ENCODE measurements around the gene TRAPPC8. TPM values are rescaled to one million over a fixed set of nuclear protein-coding genes. Genes with fewer than 3 reads are reported as not detected.
A peak's percentile ranks its signal among the peaks of the same experiment; 100 is the strongest.

TRAPPC8 gene
- total RNA-seq, 4 donors from 2014 or later, result 25.3 to 51.6 (median 37.5) TPM

DNA sequence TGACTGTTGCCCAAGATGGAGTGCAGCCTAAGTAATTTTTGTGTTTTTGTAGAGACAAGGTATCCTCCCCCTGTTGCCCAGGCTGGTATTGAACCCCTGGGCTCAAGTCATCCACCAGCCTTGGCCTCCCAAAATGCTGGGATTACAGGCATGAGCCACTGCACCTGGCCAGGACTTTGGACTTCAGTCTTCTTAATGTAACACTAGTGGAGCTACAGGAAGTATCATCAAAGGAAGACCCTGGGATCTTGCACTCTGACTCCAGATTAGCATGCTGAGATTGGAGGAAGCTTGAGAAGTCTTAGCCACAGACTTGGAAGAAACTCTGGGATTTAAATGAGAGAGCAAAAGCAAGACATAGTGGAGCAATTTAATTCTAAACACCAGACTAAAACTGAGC, 37.9 kb upstream of the TRAPPC8 start:
- H3K4me1 ChIP-seq, result no peaks in the 10 kb centered on the region
- no peak overlapping the region for H3K4me3 ChIP-seq
- DNase-seq (ENCODE audit: low spot score in 2 of 2), result no peak
- no peaks in the 10 kb centered on the region for H3K36me3 ChIP-seq
- H3K27ac ChIP-seq, result no peak overlapping the region
- TF ChIP-seq POLR2A (IDR thresholded peaks at IDR 0.05) (no peak), EP300 (IDR thresholded peaks at IDR 0.05) (no peak)
- TF ChIP-seq, protein P1, sequence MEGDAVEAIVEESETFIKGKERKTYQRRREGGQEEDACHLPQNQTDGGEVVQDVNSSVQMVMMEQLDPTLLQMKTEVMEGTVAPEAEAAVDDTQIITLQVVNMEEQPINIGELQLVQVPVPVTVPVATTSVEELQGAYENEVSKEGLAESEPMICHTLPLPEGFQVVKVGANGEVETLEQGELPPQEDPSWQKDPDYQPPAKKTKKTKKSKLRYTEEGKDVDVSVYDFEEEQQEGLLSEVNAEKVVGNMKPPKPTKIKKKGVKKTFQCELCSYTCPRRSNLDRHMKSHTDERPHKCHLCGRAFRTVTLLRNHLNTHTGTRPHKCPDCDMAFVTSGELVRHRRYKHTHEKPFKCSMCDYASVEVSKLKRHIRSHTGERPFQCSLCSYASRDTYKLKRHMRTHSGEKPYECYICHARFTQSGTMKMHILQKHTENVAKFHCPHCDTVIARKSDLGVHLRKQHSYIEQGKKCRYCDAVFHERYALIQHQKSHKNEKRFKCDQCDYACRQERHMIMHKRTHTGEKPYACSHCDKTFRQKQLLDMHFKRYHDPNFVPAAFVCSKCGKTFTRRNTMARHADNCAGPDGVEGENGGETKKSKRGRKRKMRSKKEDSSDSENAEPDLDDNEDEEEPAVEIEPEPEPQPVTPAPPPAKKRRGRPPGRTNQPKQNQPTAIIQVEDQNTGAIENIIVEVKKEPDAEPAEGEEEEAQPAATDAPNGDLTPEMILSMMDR (IDR thresholded peaks at IDR 0.05), result no peak
- no peaks in the 10 kb centered on the region for H3K27me3 ChIP-seq
- H3K9me3 ChIP-seq, result peaks cover 0 to 9% (median 0%) of the 10 kb centered on the region in 4 donors

- Histone ChIP-seq H3K4me3 (no peak overlapping the region), H3K36me3 (no peaks in the 10 kb centered on the region), H3K4me1 (no peaks in the 10 kb centered on the region), H3K9me3 (peaks cover 0 to 12% (median under 1%) of the 10 kb centered on the region in 4 donors), H3K27ac (no peak overlapping the region), H3K27me3 (no peaks in the 10 kb centered on the region)
- DNase-seq (ENCODE audit: low spot score in 2 of 2), result no peak
- WGBS, 2 donors, result 88 to 90% methylated on average over 2 of the region's 2 CpGs
- TF ChIP-seq POLR2A (IDR thresholded peaks at IDR 0.05) (no peak), EP300 (IDR thresholded peaks at IDR 0.05) (no peak)
- TF ChIP-seq, protein P1 (IDR thresholded peaks at IDR 0.05), result no peak
Measured at GRCh38 chr18:31979714-31980113, 36.8 kb upstream of the TRAPPC8 start.

GRCh38 chr18:31978616-31979015, 35.7 kb upstream of the TRAPPC8 start:
- no peak overlapping the region for H3K4me3 ChIP-seq
- no peaks in the 10 kb centered on the region for H3K27me3 ChIP-seq
- no peaks in the 10 kb centered on the region for H3K4me1 ChIP-seq
- H3K9me3 ChIP-seq, result peaks cover 0 to 23% (median 2%) of the 10 kb centered on the region in 4 donors
- H3K27ac ChIP-seq, result no peak overlapping the region
- no peak for DNase-seq (ENCODE audit: low spot score in 2 of 2)
- WGBS, 2 donors, result 93 to 97% methylated on average over 5 of the region's 5 CpGs
- TF ChIP-seq POLR2A (IDR thresholded peaks at IDR 0.05), result no peak
- TF ChIP-seq EP300 (IDR thresholded peaks at IDR 0.05), result no peak
- TF ChIP-seq, protein P1 (IDR thresholded peaks at IDR 0.05), result no peak
- no peaks in the 10 kb centered on the region for H3K36me3 ChIP-seq

GRCh38 chr18:31977270-31977872, 34.4 kb upstream of the TRAPPC8 start:
- Histone ChIP-seq H3K27me3 (no peaks in the 10 kb centered on the region), H3K4me1 (no peaks in the 10 kb centered on the region), H3K36me3 (no peaks in the 10 kb centered on the region), H3K9me3 (peaks cover 0 to 34% (median 2%) of the 10 kb centered on the region in 4 donors), H3K4me3 (no peak overlapping the region), H3K27ac (no peak overlapping the region)
- no peak for TF ChIP-seq POLR2A (IDR thresholded peaks at IDR 0.05)
- TF ChIP-seq, protein P1 (IDR thresholded peaks at IDR 0.05), result peak; percentile 46 to 70 (median 51)
- no peak for DNase-seq (ENCODE audit: low spot score in 2 of 2)
- 49 to 59% methylated on average over 9 of the region's 9 CpGs for WGBS, 2 donors

DNA sequence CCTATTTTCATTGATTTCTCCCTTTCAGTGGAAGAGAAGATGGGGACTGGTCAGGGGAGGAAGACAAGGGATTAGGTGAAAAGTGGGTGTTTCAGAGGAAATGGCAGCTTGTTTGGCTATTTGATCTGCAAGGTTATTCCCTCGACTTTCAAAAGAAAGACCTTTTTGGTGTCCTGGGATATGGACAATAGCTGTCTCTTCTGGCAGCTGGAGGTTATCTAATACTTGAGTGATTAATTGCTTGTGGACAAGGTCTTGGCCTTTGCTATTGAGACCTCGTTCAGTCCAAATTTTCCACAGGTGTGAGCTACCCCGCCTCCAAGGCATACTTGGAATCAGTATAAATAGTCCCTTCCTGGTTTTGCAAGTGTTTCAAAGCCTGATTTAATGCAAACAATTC, 33.3 kb upstream of the TRAPPC8 start:
- WGBS, 2 donors, result 70 to 82% methylated on average over 3 of the region's 3 CpGs
- H3K27ac ChIP-seq, result no peak overlapping the region
- no peaks in the 10 kb centered on the region for H3K36me3 ChIP-seq
- H3K27me3 ChIP-seq, result no peaks in the 10 kb centered on the region
- no peak for TF ChIP-seq EP300 (IDR thresholded peaks at IDR 0.05)
- peaks cover 0 to 34% (median 2%) of the 10 kb centered on the region in 4 donors for H3K9me3 ChIP-seq
- DNase-seq (ENCODE audit: low spot score in 2 of 2), result no peak
- H3K4me1 ChIP-seq, result no peaks in the 10 kb centered on the region
- no peak overlapping the region for H3K4me3 ChIP-seq

All from tibial nerve (tissue), 4 donors.